C4-2B (cell line): ENCODE data around the gene SIGLEC14.

Experiments used
- H3K27ac ChIP-seq: fragments of 450-650 bp; 2 replicates; pipeline ENCODE4 v1.5.1; 2017
- CTCF ChIP-seq: fragments of 450-650 bp; conservative IDR thresholded peaks from 2 replicates; pipeline ENCODE4 v1.5.1; 2017; ENCODE audit warnings: mild to moderate bottlenecking
- ZFX ChIP-seq: fragments of 450-650 bp; IDR thresholded peaks from 2 replicates; pipeline ENCODE4 v1.6.1; 2017

SIGLEC14 gene

DNA sequence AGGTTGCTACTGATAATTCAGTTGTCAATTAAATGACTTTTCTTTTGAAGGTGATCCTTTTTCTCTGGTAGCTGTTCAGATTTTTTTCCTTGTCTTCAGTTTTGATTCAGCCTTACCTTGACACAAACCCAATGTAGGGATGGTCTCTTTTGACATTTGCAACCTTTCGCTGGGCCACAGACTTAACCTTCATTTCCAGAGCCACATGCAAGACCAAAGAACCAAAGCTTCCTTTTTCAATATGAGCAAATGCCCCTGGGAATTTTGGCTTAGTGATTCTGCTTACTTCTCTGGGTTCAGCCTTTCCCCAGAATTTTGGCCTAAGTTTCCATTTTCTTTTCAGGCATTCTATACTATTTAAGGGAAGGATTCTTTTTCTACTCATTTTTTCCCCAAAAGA lies 36.0 kb downstream of the SIGLEC14 start:
- no peak overlapping the region for H3K27ac ChIP-seq
- no peak for TF ChIP-seq ZFX
- TF ChIP-seq CTCF = no peak

DNA sequence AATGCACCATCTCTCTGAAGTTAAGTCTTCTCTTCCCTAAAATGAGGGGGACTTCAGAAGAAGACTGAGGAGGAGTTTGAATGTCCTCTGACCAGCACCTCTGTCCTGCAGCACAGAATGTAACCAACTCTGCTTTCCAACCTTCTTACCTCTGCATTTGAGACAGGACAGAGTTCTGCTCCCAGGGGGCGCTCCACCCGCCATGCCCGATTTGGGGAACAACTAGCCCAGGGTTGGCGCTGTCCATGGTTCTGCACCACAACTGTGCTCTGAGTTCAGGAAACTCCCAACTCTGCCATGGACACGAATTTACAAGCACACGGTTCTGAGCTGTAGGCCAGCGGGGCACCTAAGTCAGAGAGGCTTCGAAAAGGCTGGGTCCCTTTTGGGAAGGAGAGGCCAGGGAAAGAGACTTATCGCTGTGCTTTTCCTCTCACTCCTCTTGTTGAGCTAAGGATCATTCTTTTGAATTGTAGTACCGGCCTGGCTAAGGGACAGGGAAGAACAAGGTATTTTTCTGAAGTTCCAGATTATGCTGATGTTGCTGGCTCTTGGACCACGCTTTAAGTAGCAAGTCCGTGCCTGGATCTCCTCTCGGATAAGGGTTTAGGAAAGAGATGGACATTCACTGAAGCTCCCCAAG lies 38.6 kb downstream of the SIGLEC14 start:
- H3K27ac ChIP-seq = no peak overlapping the region
- TF ChIP-seq ZFX = no peak
- peak; percentile 92 for TF ChIP-seq CTCF

- no peak for TF ChIP-seq ZFX
- no peak for TF ChIP-seq CTCF
- H3K27ac ChIP-seq = no peak overlapping the region
These were observed 39.5 kb downstream of the SIGLEC14 start for GRCh38 chr19:51607077-51607476.

GRCh38 chr19:51602189-51602854 lies 44.3 kb downstream of the SIGLEC14 start:
- no peak overlapping the region for H3K27ac ChIP-seq
- TF ChIP-seq ZFX (no peak), CTCF (no peak)

DNA sequence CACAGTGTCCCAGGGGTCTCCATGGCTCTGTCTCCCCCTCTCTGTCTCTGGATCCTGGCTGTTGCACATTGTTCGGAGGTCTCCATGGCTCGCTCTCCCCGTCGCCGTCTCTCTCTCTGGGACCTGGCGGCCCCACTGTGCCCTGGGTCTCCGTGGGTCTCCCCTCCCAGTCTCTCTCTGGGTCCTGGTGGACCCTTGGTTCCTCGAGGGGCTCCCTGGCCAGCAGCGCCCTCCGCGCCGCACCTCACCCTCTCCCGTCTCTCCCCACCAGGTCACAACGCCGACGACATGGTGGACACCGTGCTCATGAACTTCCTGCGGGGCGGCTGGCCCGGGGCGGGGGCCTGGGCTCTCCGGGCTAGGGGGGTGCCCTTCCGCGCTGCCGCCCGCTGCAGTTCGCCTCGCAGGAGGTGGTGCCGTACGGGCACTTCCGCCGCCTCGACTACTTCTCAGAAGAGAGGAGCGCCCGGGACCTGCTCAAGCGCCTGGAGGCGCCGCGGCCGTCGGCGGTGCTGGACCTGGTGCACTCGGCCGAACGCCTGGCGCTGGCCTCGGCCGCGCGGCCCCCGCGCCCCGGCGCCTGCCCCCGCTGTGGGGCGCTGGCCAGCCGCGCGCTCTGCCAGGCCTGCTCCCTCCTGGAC lies 45.6 kb downstream of the SIGLEC14 start:
- H3K27ac ChIP-seq = no peak overlapping the region
- TF ChIP-seq CTCF (no peak), ZFX (no peak)

GRCh38 chr19:51599084-51599483 lies 47.5 kb downstream of the SIGLEC14 start:
- TF ChIP-seq CTCF = no peak
- TF ChIP-seq ZFX = no peak

GRCh38 chr19:51598159-51598915 lies 48.3 kb downstream of the SIGLEC14 start:
- no peak overlapping the region for H3K27ac ChIP-seq
- TF ChIP-seq CTCF = no peak
- no peak for TF ChIP-seq ZFX

More at GRCh38 chr19:51599084-51599483, 47.5 kb downstream of the SIGLEC14 start:
- no peak overlapping the region for H3K27ac ChIP-seq
